MV-4-11 (cell line): ENCODE data around the gene SLC39A3.

Experiments used
- DNase-seq: peaks from one replicate; lab custom pipeline; 2025; lab: John Stamatoyannopoulos, UW

The SLC39A3 gene

DNA sequence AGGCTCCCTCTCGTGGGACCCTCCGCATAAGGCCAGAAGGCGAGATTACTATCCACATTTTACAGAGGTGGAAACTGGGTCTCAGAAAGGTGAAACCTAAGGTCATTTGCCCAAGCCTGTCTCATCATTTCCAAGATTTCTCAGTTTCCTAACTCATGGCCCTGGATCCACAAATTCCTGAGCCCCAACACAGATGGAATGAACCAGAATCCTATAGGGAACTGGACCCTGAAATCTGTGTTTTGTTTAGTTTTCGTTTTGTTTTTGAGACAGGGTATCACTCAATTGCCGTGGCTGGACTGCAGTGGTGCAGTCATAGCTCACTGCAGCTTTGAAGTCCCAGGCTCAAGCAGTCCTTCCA is 36.8 kb downstream of the SLC39A3 start:
- DNase-seq = no peak

DNA sequence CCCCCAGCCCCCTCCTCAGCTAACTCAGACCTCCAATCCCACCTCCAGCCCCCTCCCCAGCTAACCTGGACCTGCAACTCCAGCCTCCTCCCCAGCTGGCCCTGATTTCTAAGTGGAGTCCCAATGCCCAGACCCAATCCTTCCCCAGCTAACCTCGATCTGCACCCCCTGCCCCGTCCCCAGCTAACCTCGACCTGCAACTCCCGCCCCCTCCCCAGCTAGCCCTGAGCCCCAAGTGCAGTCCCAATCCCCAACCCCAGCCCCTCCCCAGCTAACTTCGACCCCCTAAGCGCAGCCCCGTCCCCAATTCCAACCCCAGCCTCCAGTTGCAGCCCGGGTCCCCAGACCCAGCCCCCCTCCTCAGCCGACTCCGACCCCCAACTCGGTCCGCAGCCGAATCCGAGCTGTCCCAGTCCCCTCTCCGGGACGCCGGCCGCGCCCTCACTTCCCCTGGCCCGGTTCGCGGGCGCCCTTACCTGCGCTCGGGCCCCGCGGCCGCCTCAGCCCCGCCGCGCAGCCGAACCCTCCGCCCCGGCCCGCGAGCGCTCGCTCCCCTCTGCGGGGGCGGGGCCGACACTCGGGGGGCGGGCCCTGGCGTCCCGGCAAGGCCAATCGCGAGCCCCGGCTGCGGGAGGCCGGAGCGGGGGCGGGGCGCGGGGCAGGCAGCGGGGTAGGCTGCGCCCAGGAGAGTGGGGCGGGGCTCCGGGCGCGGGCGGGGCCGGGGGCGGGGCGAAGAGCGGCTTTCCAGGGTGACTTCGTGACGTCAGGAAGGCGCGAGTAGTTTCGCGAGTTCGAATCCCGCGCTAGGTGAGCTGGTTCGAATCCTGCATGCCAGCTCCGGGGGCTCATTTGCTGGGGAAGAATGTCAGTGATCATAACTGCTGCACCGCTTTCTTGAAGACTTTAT is 37.4 kb downstream of the SLC39A3 start, which contains the start of gene GNG7:
Gene GNG7 (minus strand): TSS at position 525 of the 907 bp plus-strand sequence. CDS start 182,006 bp downstream, outside the sequence.
- peak; percentile 87 for DNase-seq

DNA sequence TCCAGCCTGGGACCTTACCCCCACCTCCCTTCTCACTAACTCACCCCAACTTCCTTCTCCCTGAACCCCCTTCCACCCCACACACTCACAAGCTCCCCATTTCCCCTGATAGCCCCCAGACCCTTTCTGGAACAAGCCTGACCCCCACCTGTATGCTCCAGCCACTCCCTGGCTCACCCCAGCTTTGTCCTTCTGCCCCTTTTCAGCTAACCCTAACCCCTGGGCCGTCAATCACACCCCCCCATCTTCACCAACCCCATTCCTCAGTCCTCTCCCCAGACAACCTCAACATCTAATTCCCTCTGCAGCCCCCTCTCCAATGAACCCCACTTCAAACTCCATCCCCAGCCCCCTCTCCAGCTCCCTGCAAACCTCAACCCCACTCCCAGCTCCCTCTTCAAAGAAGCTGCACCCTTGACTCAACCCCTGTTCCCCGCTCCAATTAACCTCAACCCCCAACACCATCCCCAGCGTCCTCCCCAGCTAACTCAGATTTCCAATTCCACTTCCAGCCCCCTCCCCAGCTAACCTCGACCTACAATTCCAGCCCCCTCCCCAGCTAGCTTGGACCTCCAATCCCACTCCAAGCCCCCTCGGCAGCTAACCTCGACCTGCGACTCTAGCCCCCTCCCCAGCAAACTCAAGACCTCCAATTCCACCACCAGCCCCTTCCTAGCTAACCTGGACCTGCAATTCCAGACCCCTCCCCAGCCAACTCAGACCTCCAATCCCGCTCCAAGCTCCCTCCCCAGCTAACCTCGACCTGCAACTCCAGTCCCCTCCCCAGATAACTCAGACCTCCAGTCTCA is 38.3 kb downstream of the SLC39A3 start:
- no peak for DNase-seq

- no peak for DNase-seq
Measured at GRCh38 chr19:2700660-2701360, 39.0 kb downstream of the SLC39A3 start.

- no peak for DNase-seq
Measured at GRCh38 chr19:2699413-2700140, 40.2 kb downstream of the SLC39A3 start.

DNA sequence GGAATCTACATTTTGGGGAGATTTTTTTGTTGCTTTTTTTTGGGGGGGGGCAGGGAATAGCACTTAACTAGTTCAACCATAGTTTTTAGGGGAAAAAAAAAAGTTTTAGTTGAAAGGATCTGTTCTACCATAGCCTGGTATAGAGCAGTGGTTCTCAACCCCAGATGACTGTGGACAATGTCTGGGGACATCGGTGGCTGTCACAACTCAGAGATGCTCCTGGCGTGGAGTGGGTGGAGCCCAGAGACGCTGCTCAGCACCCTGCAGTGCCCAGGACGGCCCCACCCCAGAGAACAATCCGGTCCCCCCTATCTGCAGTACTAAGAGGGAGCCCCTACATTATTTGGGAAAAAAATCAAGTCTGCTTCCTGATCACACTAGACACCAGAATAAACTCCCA is 45.6 kb downstream of the SLC39A3 start:
- no peak for DNase-seq

- DNase-seq = no peak
Measured at GRCh38 chr19:2693492-2694160, 46.2 kb downstream of the SLC39A3 start.

GRCh38 chr19:2691951-2692350 is 47.9 kb downstream of the SLC39A3 start:
- no peak for DNase-seq

DNA sequence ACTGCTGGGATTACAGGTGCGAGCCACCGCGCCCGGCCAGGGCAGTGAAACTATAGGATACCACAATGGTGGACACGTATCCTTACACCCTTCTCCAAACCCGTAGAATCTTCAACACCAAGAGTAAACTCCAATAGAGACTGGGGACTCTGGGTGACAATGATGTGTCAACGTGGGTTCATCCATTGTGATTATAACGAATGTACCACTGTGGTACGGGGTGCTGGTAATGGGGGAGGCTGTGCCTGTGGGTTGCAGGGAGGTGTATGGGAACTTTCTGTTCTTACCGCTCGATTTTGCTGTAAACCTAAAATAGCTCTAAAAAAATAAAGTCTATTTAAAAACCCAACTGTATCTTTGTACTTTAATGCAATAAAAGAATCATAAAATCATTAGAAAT is 49.0 kb downstream of the SLC39A3 start:
- DNase-seq = no peak

- DNase-seq = no peak
Measured at GRCh38 chr19:2686360-2686759, 53.5 kb downstream of the SLC39A3 start.

GRCh38 chr19:2685204-2685704 is 54.6 kb downstream of the SLC39A3 start:
- no peak for DNase-seq

DNA sequence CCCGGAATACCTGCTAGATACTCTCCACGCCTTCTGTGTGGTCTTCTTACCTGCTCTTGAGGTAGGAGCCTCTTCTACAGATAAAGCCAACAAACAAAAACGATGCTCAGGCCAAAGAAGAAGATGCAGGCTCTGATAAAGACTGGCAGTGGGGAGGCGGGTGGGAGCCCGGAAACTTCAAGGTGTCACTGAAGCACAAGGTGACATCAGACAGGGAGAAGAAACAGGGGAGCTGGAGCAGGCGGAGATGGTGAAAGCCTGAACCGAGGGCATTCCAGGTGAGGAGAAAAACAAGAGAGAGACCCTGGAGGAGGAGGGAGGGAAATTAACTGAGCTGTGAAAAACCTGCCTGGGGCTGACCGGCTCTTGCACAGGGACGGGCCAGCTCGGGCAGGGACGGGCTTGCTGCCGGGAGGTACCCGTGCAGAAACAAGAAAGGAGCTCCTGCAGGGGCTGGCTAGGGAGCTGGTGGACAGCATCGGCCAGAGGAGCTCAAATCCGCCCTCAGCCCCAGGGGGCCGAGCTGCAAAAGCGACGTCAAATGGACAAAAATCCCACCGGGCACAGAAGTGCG is 56.3 kb downstream of the SLC39A3 start:
- DNase-seq = no peak
